ENCODE data around the gene TMEM201.

TMEM201 gene

DNA sequence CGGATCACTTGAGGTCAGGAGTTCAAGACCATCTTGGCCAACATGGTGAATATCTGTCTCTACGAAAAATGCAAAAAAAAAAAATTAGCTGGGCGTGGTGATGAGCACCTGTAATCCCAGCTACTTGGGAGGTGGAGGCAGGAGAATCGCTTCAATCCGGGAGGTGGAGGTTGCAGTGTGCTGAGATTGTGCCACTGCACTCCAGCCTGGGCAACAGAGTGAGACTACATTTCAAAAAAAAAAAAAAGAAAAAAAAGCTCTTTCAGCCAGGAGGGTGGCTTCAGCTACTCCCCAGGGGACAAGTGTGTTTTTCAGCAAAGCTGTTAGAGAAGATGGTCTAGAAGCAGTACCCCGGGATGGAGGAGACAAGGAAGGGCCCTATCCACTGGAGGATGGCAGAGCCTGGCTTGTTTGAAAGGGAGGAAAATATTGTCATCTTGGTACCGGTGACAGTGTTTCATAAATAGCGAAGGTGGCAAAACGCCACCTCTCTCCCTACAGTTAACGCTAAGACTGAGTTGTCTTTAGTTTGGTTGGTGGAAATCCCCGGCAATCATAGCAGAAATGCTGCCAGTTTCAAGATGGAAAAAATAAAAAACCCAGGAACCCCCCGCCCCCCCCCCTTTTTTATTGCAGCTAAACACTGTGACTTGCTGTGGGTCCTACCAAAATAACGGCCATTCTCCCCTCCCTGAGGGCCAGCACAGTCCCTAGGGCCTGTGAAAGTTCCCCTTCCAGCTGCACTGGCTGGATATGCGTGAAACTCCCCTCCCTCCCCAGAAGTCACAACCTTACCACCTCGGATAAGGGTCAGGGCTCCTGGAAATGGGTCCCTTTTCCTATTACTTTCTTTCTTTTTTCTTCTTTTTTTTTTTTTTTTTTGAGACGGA lies 66.4 kb downstream of the TMEM201 start:
- DNase-seq (ENCODE audit: low spot score) (no peak), ATAC-seq (ENCODE audit: low read depth) (no peak)
- peaks cover 11% of the 10 kb centered on the region for H3K4me1 ChIP-seq (ENCODE audit: insufficient read depth, poor library complexity, severe bottlenecking)
- H3K36me3 ChIP-seq (ENCODE audit: low read depth) = no peaks in the 10 kb centered on the region
- no peaks in the 10 kb centered on the region for H3K9me3 ChIP-seq (ENCODE audit: severe bottlenecking)
- no peak for TF ChIP-seq CTCF (IDR thresholded peaks at IDR 0.05; ENCODE audit: poor library complexity, severe bottlenecking)
- H3K27me3 ChIP-seq (ENCODE audit: insufficient read depth, poor library complexity, severe bottlenecking) = no peaks in the 10 kb centered on the region
- H3K27ac ChIP-seq (ENCODE audit: poor library complexity, severe bottlenecking) = no peak overlapping the region
- no peak overlapping the region for H3K4me3 ChIP-seq (ENCODE audit: severe bottlenecking)

GRCh38 chr1:9655836-9656235 lies 67.1 kb downstream of the TMEM201 start:
- no peak for DNase-seq (ENCODE audit: low spot score)
- Histone ChIP-seq H3K4me3 (ENCODE audit: severe bottlenecking) (no peak overlapping the region), H3K9me3 (ENCODE audit: severe bottlenecking) (no peaks in the 10 kb centered on the region), H3K36me3 (ENCODE audit: low read depth) (no peaks in the 10 kb centered on the region), H3K27ac (ENCODE audit: poor library complexity, severe bottlenecking) (no peak overlapping the region), H3K4me1 (ENCODE audit: insufficient read depth, poor library complexity, severe bottlenecking) (peaks cover 11% of the 10 kb centered on the region), H3K27me3 (ENCODE audit: insufficient read depth, poor library complexity, severe bottlenecking) (no peaks in the 10 kb centered on the region)
- no peak for ATAC-seq (ENCODE audit: low read depth)
- no peak for TF ChIP-seq CTCF (IDR thresholded peaks at IDR 0.05; ENCODE audit: poor library complexity, severe bottlenecking)

DNA sequence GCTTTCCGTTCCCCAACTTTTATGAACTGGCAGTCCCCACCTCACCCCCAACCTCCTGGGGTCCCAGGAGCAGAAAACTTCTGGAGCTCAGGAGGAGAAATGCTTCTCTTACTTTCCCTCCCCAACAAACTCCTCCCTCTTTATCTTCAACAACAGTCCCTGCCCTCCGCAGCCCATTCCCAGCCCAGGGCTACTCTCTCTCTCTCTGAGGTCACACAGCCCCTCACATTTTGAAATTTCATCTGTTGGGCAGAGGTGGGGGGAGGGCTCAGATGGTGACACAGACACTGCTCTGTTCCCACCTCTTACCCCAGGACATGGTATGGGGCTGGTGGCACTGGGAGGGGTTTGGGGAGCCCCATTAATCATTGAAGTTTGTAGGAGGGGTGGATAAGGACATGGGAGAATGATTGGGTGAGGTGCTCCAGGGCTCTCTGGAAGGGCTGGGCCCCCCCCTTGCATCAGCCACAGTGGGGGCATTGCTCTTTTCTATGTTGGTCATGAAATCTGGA lies 68.9 kb downstream of the TMEM201 start:
- no peak overlapping the region for H3K27ac ChIP-seq (ENCODE audit: poor library complexity, severe bottlenecking)

DNA sequence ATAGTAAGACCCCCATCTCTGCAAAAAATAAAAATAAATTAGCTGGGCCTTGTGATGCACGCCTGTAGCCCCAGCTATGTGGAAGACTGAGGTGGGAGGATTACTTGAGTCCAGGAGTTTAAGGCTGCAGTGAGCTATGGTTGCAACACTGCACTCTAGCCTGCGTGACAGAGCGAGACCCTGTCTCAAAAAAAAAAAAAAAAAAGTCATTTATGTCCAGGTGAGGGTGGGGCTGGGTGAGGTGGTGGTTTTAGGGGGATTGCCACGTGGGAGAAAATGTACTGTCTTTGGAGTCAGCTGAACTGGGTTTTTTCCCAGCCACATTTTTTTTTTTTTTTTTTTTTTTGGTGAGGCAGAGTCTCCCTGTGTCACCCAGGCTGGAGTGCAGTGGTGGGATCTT lies 69.5 kb downstream of the TMEM201 start:
- no peak for TF ChIP-seq CTCF (IDR thresholded peaks at IDR 0.05; ENCODE audit: poor library complexity, severe bottlenecking)
- H3K27me3 ChIP-seq (ENCODE audit: insufficient read depth, poor library complexity, severe bottlenecking) = no peaks in the 10 kb centered on the region
- H3K27ac ChIP-seq (ENCODE audit: poor library complexity, severe bottlenecking) = no peak overlapping the region
- H3K36me3 ChIP-seq (ENCODE audit: low read depth) = no peaks in the 10 kb centered on the region
- ATAC-seq (ENCODE audit: low read depth) (no peak), DNase-seq (ENCODE audit: low spot score) (no peak)
- no peak overlapping the region for H3K4me3 ChIP-seq (ENCODE audit: severe bottlenecking)
- peaks cover 9% of the 10 kb centered on the region for H3K4me1 ChIP-seq (ENCODE audit: insufficient read depth, poor library complexity, severe bottlenecking)
- no peaks in the 10 kb centered on the region for H3K9me3 ChIP-seq (ENCODE audit: severe bottlenecking)

More for the DNA sequence above, 68.9 kb downstream of the TMEM201 start:
- H3K9me3 ChIP-seq (ENCODE audit: severe bottlenecking) = no peaks in the 10 kb centered on the region
- H3K4me3 ChIP-seq (ENCODE audit: severe bottlenecking) = no peak overlapping the region
- H3K36me3 ChIP-seq (ENCODE audit: low read depth) = no peaks in the 10 kb centered on the region
- no peaks in the 10 kb centered on the region for H3K27me3 ChIP-seq (ENCODE audit: insufficient read depth, poor library complexity, severe bottlenecking)
- ATAC-seq (ENCODE audit: low read depth) (no peak), DNase-seq (ENCODE audit: low spot score) (no peak)
- TF ChIP-seq CTCF (IDR thresholded peaks at IDR 0.05; ENCODE audit: poor library complexity, severe bottlenecking) = no peak
- H3K4me1 ChIP-seq (ENCODE audit: insufficient read depth, poor library complexity, severe bottlenecking) = peaks cover 9% of the 10 kb centered on the region

DNA sequence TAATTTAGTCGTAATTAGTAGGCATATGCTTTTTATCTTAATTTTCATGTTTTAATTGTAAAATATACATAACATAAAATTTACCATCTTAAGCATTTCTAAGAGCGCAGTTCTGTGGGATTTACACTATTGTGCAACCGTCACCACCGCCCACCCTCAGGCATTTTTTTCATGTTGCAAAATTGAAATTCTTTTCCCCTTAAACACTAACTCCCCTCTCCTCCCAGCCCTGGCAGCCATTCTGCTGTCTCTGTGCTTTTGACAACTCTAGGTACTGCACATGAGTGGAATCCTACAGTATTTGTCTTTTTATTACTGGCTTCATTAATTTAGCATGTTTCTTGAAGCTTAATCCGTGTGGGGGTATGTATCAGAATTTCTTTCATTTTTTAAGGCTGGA lies 70.6 kb downstream of the TMEM201 start:
- DNase-seq (ENCODE audit: low spot score) (no peak), ATAC-seq (ENCODE audit: low read depth) (peak; percentile 91)
- Histone ChIP-seq H3K27me3 (ENCODE audit: insufficient read depth, poor library complexity, severe bottlenecking) (no peaks in the 10 kb centered on the region), H3K4me1 (ENCODE audit: insufficient read depth, poor library complexity, severe bottlenecking) (peaks cover 9% of the 10 kb centered on the region), H3K36me3 (ENCODE audit: low read depth) (no peaks in the 10 kb centered on the region), H3K9me3 (ENCODE audit: severe bottlenecking) (no peaks in the 10 kb centered on the region), H3K4me3 (ENCODE audit: severe bottlenecking) (no peak overlapping the region), H3K27ac (ENCODE audit: poor library complexity, severe bottlenecking) (peak overlapping the region; percentile 42)
- TF ChIP-seq CTCF (IDR thresholded peaks at IDR 0.05; ENCODE audit: poor library complexity, severe bottlenecking) = no peak

All from RWPE2 (cell line).